WTC11 (cell line): ENCODE data around the gene LMBR1. TPM values are rescaled to one million over a fixed set of nuclear protein-coding genes. Genes with fewer than 3 reads are reported as not detected.

Experiments used
- ATAC-seq: fragments of 200-7000 bp; cut with Tn5 transposase; 2 replicates; pipeline ENCODE4 v1.10.0; 2021; ENCODE audit warnings: mild to moderate bottlenecking, moderate library complexity
- CTCF ChIA-PET: fragments of 300-600 bp; sonication (Branson Sonifier 250); formaldehyde crosslinking; loops from one replicate; lab custom pipeline; 2021; ENCODE audit warnings: antibody characterized with exemption; lab: Charles Lee
- POLR2A ChIA-PET: fragments of 350-600 bp; sonication (Branson Sonifier 250); formaldehyde crosslinking; loops from one replicate; lab custom pipeline; 2021; ENCODE audit warnings: antibody characterized with exemption; lab: Charles Lee
- DNase-seq: peaks from one replicate; pipeline ENCODE4 v3.0.0; 2021; ENCODE audit warnings: low spot score
- H3K27ac Mint-ChIP-seq: 2 replicates; pipeline ENCODE4 v1.8.0; 2021; ENCODE audit warnings: mixed read lengths
- H3K27me3 Mint-ChIP-seq: 2 replicates; pipeline ENCODE4 v1.8.0; 2021; ENCODE audit warnings: low read depth, mild to moderate bottlenecking, moderate library complexity, mixed read lengths
- H3K36me3 Mint-ChIP-seq: 2 replicates; pipeline ENCODE4 v1.8.0; 2021; ENCODE audit warnings: mixed read lengths
- H3K4me1 Mint-ChIP-seq: 2 replicates; pipeline ENCODE4 v1.8.0; 2022; ENCODE audit warnings: mixed read lengths
- H3K4me3 Mint-ChIP-seq: 2 replicates; pipeline ENCODE4 v1.8.0; 2021; ENCODE audit warnings: mild to moderate bottlenecking, moderate library complexity, mixed read lengths
- H3K9me3 Mint-ChIP-seq: 2 replicates; pipeline ENCODE4 v1.8.0; 2021; ENCODE audit warnings: mixed read lengths
- AR ChIP-seq: fragments of 250-450 bp; sonication (Bioruptor Pico); IDR thresholded peaks from 2 replicates; pipeline ENCODE4 v1.9.0; 2021; ENCODE audit warnings: mild to moderate bottlenecking
- ARID4B ChIP-seq: sonication (generic); formaldehyde crosslinking; IDR thresholded peaks from 2 replicates; pipeline ENCODE4 v1.8.0; 2023; ENCODE audit warnings: missing genetic modification reagents, mild to moderate bottlenecking, borderline replicate concordance
- ATF2 ChIP-seq: sonication (generic); formaldehyde crosslinking; IDR thresholded peaks from 2 replicates; pipeline ENCODE4 v1.8.1; 2022; ENCODE audit warnings: low read depth, missing genetic modification reagents, borderline replicate concordance
- ATF3 ChIP-seq: sonication (generic); formaldehyde crosslinking; conservative IDR thresholded peaks from 2 replicates; pipeline ENCODE4 v1.8.1; 2022; ENCODE audit warnings: mild to moderate bottlenecking, missing genetic modification reagents
- CREB1 ChIP-seq: sonication (generic); formaldehyde crosslinking; IDR thresholded peaks from 2 replicates; pipeline ENCODE4 v1.8.0; 2023; ENCODE audit warnings: mild to moderate bottlenecking, missing genetic modification reagents
- ERG ChIP-seq: fragments of 250-450 bp; sonication (Bioruptor Pico); IDR thresholded peaks from 2 replicates; pipeline ENCODE4 v1.8.0; 2021; ENCODE audit warnings: mild to moderate bottlenecking
- FOXK1 ChIP-seq: sonication (generic); formaldehyde crosslinking; IDR thresholded peaks from 2 replicates; pipeline ENCODE4 v1.8.0; 2022; ENCODE audit warnings: mild to moderate bottlenecking, moderate library complexity, missing genetic modification reagents
- FOXP4 ChIP-seq: sonication (generic); formaldehyde crosslinking; IDR thresholded peaks from 2 replicates; pipeline ENCODE4 v1.8.0; 2022; ENCODE audit warnings: mild to moderate bottlenecking, missing genetic modification reagents
- GRHL2 ChIP-seq: fragments of 250-450 bp; sonication (Bioruptor Pico); IDR thresholded peaks from 2 replicates; pipeline ENCODE4 v1.8.0; 2022; ENCODE audit warnings: mild to moderate bottlenecking, moderate library complexity; ENCODE audit not compliant: insufficient replicate concordance, severe bottlenecking
- HMGA2 ChIP-seq: fragments of 250-450 bp; sonication (Bioruptor Pico); IDR thresholded peaks from 2 replicates; pipeline ENCODE4 v1.4.0; 2021; ENCODE audit warnings: mild to moderate bottlenecking, moderate library complexity
- NR3C1 ChIP-seq: sonication (generic); formaldehyde crosslinking; conservative IDR thresholded peaks from 2 replicates; pipeline ENCODE4 v1.8.1; 2023; ENCODE audit warnings: low read depth, mild to moderate bottlenecking, missing genetic modification reagents
- PREB ChIP-seq: sonication (generic); formaldehyde crosslinking; IDR thresholded peaks from 2 replicates; pipeline ENCODE4 v1.8.1; 2022; ENCODE audit warnings: mild to moderate bottlenecking, missing genetic modification reagents, moderate library complexity, borderline replicate concordance
- SMAD3 ChIP-seq: sonication (generic); formaldehyde crosslinking; IDR thresholded peaks from 2 replicates; pipeline ENCODE4 v1.8.0; 2022; ENCODE audit warnings: missing genetic modification reagents, mild to moderate bottlenecking, borderline replicate concordance
- TEAD1 ChIP-seq: sonication (generic); formaldehyde crosslinking; IDR thresholded peaks from 2 replicates; pipeline ENCODE4 v1.8.0; 2022; ENCODE audit warnings: mild to moderate bottlenecking, missing genetic modification reagents
- ZNF281 ChIP-seq: sonication (generic); formaldehyde crosslinking; IDR thresholded peaks from 2 replicates; pipeline ENCODE4 v1.8.0; 2023; ENCODE audit warnings: mild to moderate bottlenecking, missing genetic modification reagents
- ZNF317 ChIP-seq: sonication (generic); formaldehyde crosslinking; IDR thresholded peaks from 2 replicates; pipeline ENCODE4 v1.8.1; 2023; ENCODE audit warnings: low read depth, mild to moderate bottlenecking, moderate library complexity, missing genetic modification reagents, borderline replicate concordance
- ZNF396 ChIP-seq: fragments of 250-450 bp; sonication (Bioruptor Pico); IDR thresholded peaks from 2 replicates; pipeline ENCODE4 v1.8.0; 2021; ENCODE audit warnings: mild to moderate bottlenecking, moderate library complexity, borderline replicate concordance
- ZNF423 ChIP-seq: fragments of 250-450 bp; sonication (Bioruptor Pico); IDR thresholded peaks from 2 replicates; pipeline ENCODE4 v2.1.2; 2022; ENCODE audit warnings: mild to moderate bottlenecking, moderate library complexity
- total RNA-seq: library from RNA; stranded (reverse); gene quantifications from 3 replicates; pipeline ENCODE4 v1.2.3, GENCODE V29; 2021

LMBR1 gene
- total RNA-seq, 1 experiment from 2014 or later: 55.6 TPM

GRCh38 chr7:156659961-156660360, 233.0 kb downstream of the LMBR1 start (continued):
- no peak for TF ChIP-seq AR (CRISPR knock-in tag)
- no peak for TF ChIP-seq ZNF317 (CRISPR knock-in tag)
- no peak for TF ChIP-seq PREB (CRISPR knock-in tag)
- TF ChIP-seq FOXK1 (CRISPR knock-in tag): no peak
- TF ChIP-seq, all 79 proteins: peak for 0

- ATAC-seq: no peak
- H3K9me3 Mint-ChIP-seq: no peaks in the 10 kb centered on the region
- H3K27me3 Mint-ChIP-seq: no peaks in the 10 kb centered on the region
- POLR2A ChIA-PET: no interaction called here
- no peak for DNase-seq
- H3K36me3 Mint-ChIP-seq: no peaks in the 10 kb centered on the region
- H3K4me3 Mint-ChIP-seq: no peak overlapping the region
- CTCF ChIA-PET: interaction anchor here (0.5 to 2.1 kb wide), 2 partner anchors 9 to 33 kb away, joined by 6 to 8 read pairs; no protein-coding TSS in a partner anchor
- H3K4me1 Mint-ChIP-seq: peaks cover 8% of the 10 kb centered on the region
- no peak overlapping the region for H3K27ac Mint-ChIP-seq
- TF ChIP-seq FOXP4 (no peak), ATF3 (CRISPR knock-in tag) (no peak), SMAD3 (CRISPR knock-in tag) (no peak), ATF2 (CRISPR knock-in tag) (no peak), HMGA2 (CRISPR knock-in tag) (no peak), ZNF281 (CRISPR knock-in tag) (no peak), ARID4B (CRISPR knock-in tag) (no peak), NR3C1 (CRISPR knock-in tag) (no peak), ERG (CRISPR knock-in tag) (no peak), TEAD1 (CRISPR knock-in tag) (no peak), ZNF423 (CRISPR knock-in tag) (no peak), GRHL2 (no peak), CREB1 (no peak), ZNF396 (CRISPR knock-in tag) (no peak)
Observed at GRCh38 chr7:156659203-156659602, 233.8 kb downstream of the LMBR1 start.
